Liver (tissue), 3 donors: ENCODE data around the gene KL.

ENCODE experiments used
- EGR1 ChIP-seq, 2 donors: IDR thresholded peaks; 2 replicates each; pipeline ENCODE4 v1.6.1; 2016 to 2018; ENCODE audit warnings: antibody characterized with exemption in 2 of 2, low read depth in 2 of 2
- FOXA1 ChIP-seq: IDR thresholded peaks from 2 replicates; pipeline ENCODE4 v1.6.1; 2016; ENCODE audit warnings: antibody characterized with exemption
- HNF4G ChIP-seq: IDR thresholded peaks from 2 replicates; pipeline ENCODE4 v1.6.1; 2016; ENCODE audit warnings: antibody characterized with exemption
- JUND ChIP-seq, 2 donors: IDR thresholded peaks; 2 replicates each; pipeline ENCODE4 v1.6.1; 2016; ENCODE audit warnings: antibody characterized with exemption in 2 of 2
- RAD21 ChIP-seq, 2 donors: IDR thresholded peaks; 2 replicates each; pipeline ENCODE4 v1.6.1; 2016; ENCODE audit warnings: antibody characterized with exemption in 2 of 2, mild to moderate bottlenecking in 2 of 2
- SP1 ChIP-seq: IDR thresholded peaks from 2 replicates; pipeline ENCODE4 v1.6.1; 2018; ENCODE audit warnings: antibody characterized with exemption, mild to moderate bottlenecking
- TAF1 ChIP-seq: conservative IDR thresholded peaks from 2 replicates; pipeline ENCODE4 v1.6.1; 2016; ENCODE audit warnings: antibody characterized with exemption, mild to moderate bottlenecking
- YY1 ChIP-seq: IDR thresholded peaks from 2 replicates; pipeline ENCODE4 v1.6.1; 2016; ENCODE audit warnings: antibody characterized with exemption, mild to moderate bottlenecking
- TF ChIP-seq, protein P1 (sequence below): fragments of 150-350 bp; IDR thresholded peaks from 2 replicates; pipeline ENCODE4 v1.5.1; 2017; ENCODE audit warnings: improper control_type of control experiment, low read depth, low read length; ENCODE audit not compliant: missing input control
- TF ChIP-seq, protein P2 (sequence below): IDR thresholded peaks from 2 replicates; pipeline ENCODE4 v1.6.1; 2016; ENCODE audit warnings: antibody characterized with exemption, mild to moderate bottlenecking
- TF ChIP-seq, protein P3 (sequence below): IDR thresholded peaks from 2 replicates; pipeline ENCODE4 v1.6.1; 2016; ENCODE audit warnings: antibody characterized with exemption
- TF ChIP-seq, protein P4 (sequence below): IDR thresholded peaks from 2 replicates; pipeline ENCODE4 v1.6.1; 2016; ENCODE audit warnings: antibody characterized with exemption
- TF ChIP-seq, protein P5 (sequence below): IDR thresholded peaks from 2 replicates; pipeline ENCODE4 v1.6.1; 2016; ENCODE audit warnings: antibody characterized with exemption
- donor health status: healthy.
- donor health status: healthy.

DNA sequence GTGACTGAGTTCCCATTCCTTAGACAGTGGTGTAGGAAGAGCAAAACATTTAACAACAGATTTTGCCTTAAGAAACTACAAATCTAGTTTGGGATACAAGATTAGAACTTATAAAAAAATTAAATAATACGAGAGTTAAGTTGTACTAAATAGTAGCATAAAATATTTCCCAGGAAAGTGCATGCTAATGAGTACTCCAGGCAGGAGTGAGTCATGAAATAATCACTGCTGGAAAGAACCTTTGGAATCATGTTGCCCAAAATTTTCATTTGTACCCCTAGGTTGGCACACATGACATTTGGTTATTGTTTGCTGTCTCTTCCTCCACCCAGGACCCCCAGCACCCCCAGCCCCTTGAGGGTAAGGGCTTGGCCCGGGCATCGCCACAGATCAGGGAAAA, 26.3 kb upstream of the KL start:
- TF ChIP-seq, protein P1, sequence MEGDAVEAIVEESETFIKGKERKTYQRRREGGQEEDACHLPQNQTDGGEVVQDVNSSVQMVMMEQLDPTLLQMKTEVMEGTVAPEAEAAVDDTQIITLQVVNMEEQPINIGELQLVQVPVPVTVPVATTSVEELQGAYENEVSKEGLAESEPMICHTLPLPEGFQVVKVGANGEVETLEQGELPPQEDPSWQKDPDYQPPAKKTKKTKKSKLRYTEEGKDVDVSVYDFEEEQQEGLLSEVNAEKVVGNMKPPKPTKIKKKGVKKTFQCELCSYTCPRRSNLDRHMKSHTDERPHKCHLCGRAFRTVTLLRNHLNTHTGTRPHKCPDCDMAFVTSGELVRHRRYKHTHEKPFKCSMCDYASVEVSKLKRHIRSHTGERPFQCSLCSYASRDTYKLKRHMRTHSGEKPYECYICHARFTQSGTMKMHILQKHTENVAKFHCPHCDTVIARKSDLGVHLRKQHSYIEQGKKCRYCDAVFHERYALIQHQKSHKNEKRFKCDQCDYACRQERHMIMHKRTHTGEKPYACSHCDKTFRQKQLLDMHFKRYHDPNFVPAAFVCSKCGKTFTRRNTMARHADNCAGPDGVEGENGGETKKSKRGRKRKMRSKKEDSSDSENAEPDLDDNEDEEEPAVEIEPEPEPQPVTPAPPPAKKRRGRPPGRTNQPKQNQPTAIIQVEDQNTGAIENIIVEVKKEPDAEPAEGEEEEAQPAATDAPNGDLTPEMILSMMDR = no peak
- TF ChIP-seq EGR1 (IDR thresholded peaks at IDR 0.05; ENCODE audit: low read depth in 2 of 2) (no peak), SP1 (no peak), TAF1 (no peak), FOXA1 (no peak), YY1 (no peak), JUND (IDR thresholded peaks at IDR 0.05) (no peak), HNF4G (no peak), RAD21 (IDR thresholded peaks at IDR 0.05) (no peak)
- TF ChIP-seq, protein P2, sequence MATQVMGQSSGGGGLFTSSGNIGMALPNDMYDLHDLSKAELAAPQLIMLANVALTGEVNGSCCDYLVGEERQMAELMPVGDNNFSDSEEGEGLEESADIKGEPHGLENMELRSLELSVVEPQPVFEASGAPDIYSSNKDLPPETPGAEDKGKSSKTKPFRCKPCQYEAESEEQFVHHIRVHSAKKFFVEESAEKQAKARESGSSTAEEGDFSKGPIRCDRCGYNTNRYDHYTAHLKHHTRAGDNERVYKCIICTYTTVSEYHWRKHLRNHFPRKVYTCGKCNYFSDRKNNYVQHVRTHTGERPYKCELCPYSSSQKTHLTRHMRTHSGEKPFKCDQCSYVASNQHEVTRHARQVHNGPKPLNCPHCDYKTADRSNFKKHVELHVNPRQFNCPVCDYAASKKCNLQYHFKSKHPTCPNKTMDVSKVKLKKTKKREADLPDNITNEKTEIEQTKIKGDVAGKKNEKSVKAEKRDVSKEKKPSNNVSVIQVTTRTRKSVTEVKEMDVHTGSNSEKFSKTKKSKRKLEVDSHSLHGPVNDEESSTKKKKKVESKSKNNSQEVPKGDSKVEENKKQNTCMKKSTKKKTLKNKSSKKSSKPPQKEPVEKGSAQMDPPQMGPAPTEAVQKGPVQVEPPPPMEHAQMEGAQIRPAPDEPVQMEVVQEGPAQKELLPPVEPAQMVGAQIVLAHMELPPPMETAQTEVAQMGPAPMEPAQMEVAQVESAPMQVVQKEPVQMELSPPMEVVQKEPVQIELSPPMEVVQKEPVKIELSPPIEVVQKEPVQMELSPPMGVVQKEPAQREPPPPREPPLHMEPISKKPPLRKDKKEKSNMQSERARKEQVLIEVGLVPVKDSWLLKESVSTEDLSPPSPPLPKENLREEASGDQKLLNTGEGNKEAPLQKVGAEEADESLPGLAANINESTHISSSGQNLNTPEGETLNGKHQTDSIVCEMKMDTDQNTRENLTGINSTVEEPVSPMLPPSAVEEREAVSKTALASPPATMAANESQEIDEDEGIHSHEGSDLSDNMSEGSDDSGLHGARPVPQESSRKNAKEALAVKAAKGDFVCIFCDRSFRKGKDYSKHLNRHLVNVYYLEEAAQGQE = no peak
- TF ChIP-seq, protein P3, sequence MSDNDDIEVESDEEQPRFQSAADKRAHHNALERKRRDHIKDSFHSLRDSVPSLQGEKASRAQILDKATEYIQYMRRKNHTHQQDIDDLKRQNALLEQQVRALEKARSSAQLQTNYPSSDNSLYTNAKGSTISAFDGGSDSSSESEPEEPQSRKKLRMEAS = no peak
- TF ChIP-seq, protein P4, sequence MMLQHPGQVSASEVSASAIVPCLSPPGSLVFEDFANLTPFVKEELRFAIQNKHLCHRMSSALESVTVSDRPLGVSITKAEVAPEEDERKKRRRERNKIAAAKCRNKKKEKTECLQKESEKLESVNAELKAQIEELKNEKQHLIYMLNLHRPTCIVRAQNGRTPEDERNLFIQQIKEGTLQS = no peak
- TF ChIP-seq, protein P5, sequence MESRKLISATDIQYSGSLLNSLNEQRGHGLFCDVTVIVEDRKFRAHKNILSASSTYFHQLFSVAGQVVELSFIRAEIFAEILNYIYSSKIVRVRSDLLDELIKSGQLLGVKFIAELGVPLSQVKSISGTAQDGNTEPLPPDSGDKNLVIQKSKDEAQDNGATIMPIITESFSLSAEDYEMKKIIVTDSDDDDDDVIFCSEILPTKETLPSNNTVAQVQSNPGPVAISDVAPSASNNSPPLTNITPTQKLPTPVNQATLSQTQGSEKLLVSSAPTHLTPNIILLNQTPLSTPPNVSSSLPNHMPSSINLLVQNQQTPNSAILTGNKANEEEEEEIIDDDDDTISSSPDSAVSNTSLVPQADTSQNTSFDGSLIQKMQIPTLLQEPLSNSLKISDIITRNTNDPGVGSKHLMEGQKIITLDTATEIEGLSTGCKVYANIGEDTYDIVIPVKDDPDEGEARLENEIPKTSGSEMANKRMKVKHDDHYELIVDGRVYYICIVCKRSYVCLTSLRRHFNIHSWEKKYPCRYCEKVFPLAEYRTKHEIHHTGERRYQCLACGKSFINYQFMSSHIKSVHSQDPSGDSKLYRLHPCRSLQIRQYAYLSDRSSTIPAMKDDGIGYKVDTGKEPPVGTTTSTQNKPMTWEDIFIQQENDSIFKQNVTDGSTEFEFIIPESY = no peak
